Measurements from ENCODE around the gene KIF16B. TPM values are rescaled to one million over a fixed set of nuclear protein-coding genes. Genes with fewer than 3 reads are reported as not detected.

Gene KIF16B
- total RNA-seq, 1 donor from 2014 or later: 14.2 TPM

GRCh38 chr20:16258766-16259165, 314.5 kb downstream of the KIF16B start:
- no peak overlapping the region for H3K4me3 ChIP-seq (ENCODE audit: low read depth, low read length)
- DNase-seq (ENCODE audit: low read depth): no peak
- TF ChIP-seq CTCF (conservative IDR thresholded peaks at IDR 0.05; ENCODE audit: low read depth, low read length): no peak

GRCh38 chr20:16257813-16258430, 315.3 kb downstream of the KIF16B start:
- H3K4me3 ChIP-seq (ENCODE audit: low read depth, low read length): no peak overlapping the region
- DNase-seq (ENCODE audit: low read depth): no peak
- no peak for TF ChIP-seq CTCF (conservative IDR thresholded peaks at IDR 0.05; ENCODE audit: low read depth, low read length)

- TF ChIP-seq CTCF (conservative IDR thresholded peaks at IDR 0.05; ENCODE audit: low read depth, low read length): no peak
- DNase-seq (ENCODE audit: low read depth): no peak
- H3K4me3 ChIP-seq (ENCODE audit: low read depth, low read length): no peak overlapping the region
These were observed 316.2 kb downstream of the KIF16B start for GRCh38 chr20:16257021-16257420.

GRCh38 chr20:16246870-16247269, 326.4 kb downstream of the KIF16B start:
- TF ChIP-seq CTCF (conservative IDR thresholded peaks at IDR 0.05; ENCODE audit: low read depth, low read length): no peak
- no peak for DNase-seq (ENCODE audit: low read depth)
- no peak overlapping the region for H3K4me3 ChIP-seq (ENCODE audit: low read depth, low read length)

- H3K4me3 ChIP-seq (ENCODE audit: low read depth, low read length): no peak overlapping the region
- no peak for DNase-seq (ENCODE audit: low read depth)
- TF ChIP-seq CTCF (conservative IDR thresholded peaks at IDR 0.05; ENCODE audit: low read depth, low read length): no peak
These were observed 327.0 kb downstream of the KIF16B start for GRCh38 chr20:16246291-16246690.

- TF ChIP-seq CTCF (conservative IDR thresholded peaks at IDR 0.05; ENCODE audit: low read depth, low read length): no peak
- DNase-seq (ENCODE audit: low read depth): no peak
- H3K4me3 ChIP-seq (ENCODE audit: low read depth, low read length): no peak overlapping the region
These were observed 327.4 kb downstream of the KIF16B start for GRCh38 chr20:16245879-16246278.

- no peak for DNase-seq (ENCODE audit: low read depth)
- no peak for TF ChIP-seq CTCF (conservative IDR thresholded peaks at IDR 0.05; ENCODE audit: low read depth, low read length)
- no peak overlapping the region for H3K4me3 ChIP-seq (ENCODE audit: low read depth, low read length)
These were observed 328.4 kb downstream of the KIF16B start for GRCh38 chr20:16244892-16245291.

All from epithelial cell of proximal tubule (primary cell).